ENCODE data around the gene ORAI1. TPM values are rescaled to one million over a fixed set of nuclear protein-coding genes. Genes with fewer than 3 reads are reported as not detected.
"Not testable (repeated sequence)": the region's sequence is repeated elsewhere in the genome, so short reads cannot be mapped to it uniquely, and the experiment has no call there.

ORAI1 gene
- total RNA-seq, 2 experiments from 2014 or later = 21.1 to 21.8 TPM

- peaks cover 9% of the 10 kb centered on the region for H3K36me3 Mint-ChIP-seq (ENCODE audit: low read depth)
- no peak overlapping the region for H3K4me3 Mint-ChIP-seq
- H3K4me1 Mint-ChIP-seq (ENCODE audit: low read depth) = peaks cover 39% of the 10 kb centered on the region
- intact Hi-C loops (cut with micrococcal nuclease) = loop anchor here (10.0 kb wide), 1 partner anchor 618 kb away; the partner anchor contains the start of gene OASL
- DNase-seq = no peak
- H3K27me3 Mint-ChIP-seq (ENCODE audit: low read depth) = no peaks in the 10 kb centered on the region
- H3K9me3 Mint-ChIP-seq = no peaks in the 10 kb centered on the region
- H3K27ac Mint-ChIP-seq = no peak overlapping the region
- CTCF ChIA-PET = interaction anchor here (5.3 kb wide), 1 partner anchor 15 kb away, joined by 20 read pairs; no protein-coding TSS in a partner anchor
These were observed 26.6 kb downstream of the ORAI1 start for GRCh38 chr12:121652767-121653497.

GRCh38 chr12:121653999-121654398 is 27.7 kb downstream of the ORAI1 start:
- H3K27ac Mint-ChIP-seq = no peak overlapping the region
- intact Hi-C loops (cut with micrococcal nuclease) = loop anchor here (10.0 kb wide), 1 partner anchor 619 kb away; the partner anchor contains the start of gene OASL
- peaks cover 6% of the 10 kb centered on the region for H3K36me3 Mint-ChIP-seq (ENCODE audit: low read depth)
- H3K4me3 Mint-ChIP-seq = no peak overlapping the region
- CTCF ChIA-PET = no interaction called here
- H3K9me3 Mint-ChIP-seq = no peaks in the 10 kb centered on the region
- H3K27me3 Mint-ChIP-seq (ENCODE audit: low read depth) = no peaks in the 10 kb centered on the region
- DNase-seq = no peak
- peaks cover 44% of the 10 kb centered on the region for H3K4me1 Mint-ChIP-seq (ENCODE audit: low read depth)

- H3K4me1 Mint-ChIP-seq (ENCODE audit: low read depth) = peaks cover 46% of the 10 kb centered on the region
- intact Hi-C loops (cut with micrococcal nuclease) = loop anchor here (10.0 kb wide), 1 partner anchor 621 kb away; the partner anchor contains the start of gene OASL
- H3K9me3 Mint-ChIP-seq = no peaks in the 10 kb centered on the region
- H3K27ac Mint-ChIP-seq = no peak overlapping the region
- no peak for DNase-seq
- H3K27me3 Mint-ChIP-seq (ENCODE audit: low read depth) = no peaks in the 10 kb centered on the region
- CTCF ChIA-PET = interaction anchor here (1.4 to 1.8 kb wide), 3 partner anchors 12 to 104 kb away, joined by 3 to 8 read pairs (median 6); partner anchors contain the start of gene ORAI1
- H3K4me3 Mint-ChIP-seq = no peak overlapping the region
- H3K36me3 Mint-ChIP-seq (ENCODE audit: low read depth) = peaks cover 4% of the 10 kb centered on the region
These were observed 29.8 kb downstream of the ORAI1 start for GRCh38 chr12:121656122-121656521.

GRCh38 chr12:121657305-121658008 is 31.1 kb downstream of the ORAI1 start:
- Mint-ChIP-seq H3K9me3 (no peaks in the 10 kb centered on the region), H3K27me3 (ENCODE audit: low read depth) (no peaks in the 10 kb centered on the region), H3K4me3 (no peak overlapping the region), H3K27ac (peak overlapping the region; percentile 5), H3K36me3 (ENCODE audit: low read depth) (peaks cover 4% of the 10 kb centered on the region), H3K4me1 (ENCODE audit: low read depth) (peaks cover 53% of the 10 kb centered on the region)
- CTCF ChIA-PET = interaction anchor here (0.8 to 1.9 kb wide), 6 partner anchors 9 to 137 kb away, joined by 3 to 8 read pairs (median 4); partner anchors contain the start of gene ORAI1
- peak; percentile 36 for DNase-seq
- intact Hi-C loops (cut with micrococcal nuclease) = loop anchor here (10.0 kb wide), 1 partner anchor 623 kb away; the partner anchor contains the start of gene OASL

GRCh38 chr12:121661353-121662105 is 35.2 kb downstream of the ORAI1 start:
- H3K36me3 Mint-ChIP-seq (ENCODE audit: low read depth); DNase-seq; H3K27me3 Mint-ChIP-seq (ENCODE audit: low read depth); intact Hi-C loops (cut with micrococcal nuclease); H3K4me3 Mint-ChIP-seq; H3K9me3 Mint-ChIP-seq: not testable (repeated sequence)
- peaks cover 72% of the 10 kb centered on the region for H3K4me1 Mint-ChIP-seq (ENCODE audit: low read depth)
- peak overlapping the region; percentile 39 for H3K27ac Mint-ChIP-seq
- CTCF ChIA-PET = interaction anchor here (1.0 to 1.8 kb wide), 6 partner anchors 10 to 162 kb away, joined by 3 to 6 read pairs (median 5); no protein-coding TSS in a partner anchor

DNA sequence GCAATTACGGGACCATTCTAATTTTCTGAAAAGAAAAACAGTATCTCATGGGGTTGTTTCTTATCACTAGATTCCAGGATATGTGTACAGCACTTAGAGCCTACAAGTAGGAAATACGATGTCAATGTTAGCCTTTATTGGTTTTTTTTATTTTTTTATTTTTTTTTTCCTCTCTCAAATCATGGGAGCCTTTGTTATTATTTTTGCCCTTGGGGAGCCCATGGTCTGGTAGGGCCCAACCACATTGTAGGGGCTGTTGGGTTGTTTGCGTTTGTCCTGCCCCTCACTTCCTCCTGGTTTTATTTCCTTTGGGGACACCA is 37.2 kb downstream of the ORAI1 start:
- Mint-ChIP-seq H3K4me3 (peak overlapping the region; percentile 73), H3K4me1 (ENCODE audit: low read depth) (peaks cover 74% of the 10 kb centered on the region), H3K9me3 (no peaks in the 10 kb centered on the region), H3K27ac (peak overlapping the region; percentile 62), H3K36me3 (ENCODE audit: low read depth) (peaks cover 2% of the 10 kb centered on the region), H3K27me3 (ENCODE audit: low read depth) (no peaks in the 10 kb centered on the region)
- intact Hi-C loops (cut with micrococcal nuclease) = no loop called here
- DNase-seq = no peak
- CTCF ChIA-PET = no interaction called here

DNA sequence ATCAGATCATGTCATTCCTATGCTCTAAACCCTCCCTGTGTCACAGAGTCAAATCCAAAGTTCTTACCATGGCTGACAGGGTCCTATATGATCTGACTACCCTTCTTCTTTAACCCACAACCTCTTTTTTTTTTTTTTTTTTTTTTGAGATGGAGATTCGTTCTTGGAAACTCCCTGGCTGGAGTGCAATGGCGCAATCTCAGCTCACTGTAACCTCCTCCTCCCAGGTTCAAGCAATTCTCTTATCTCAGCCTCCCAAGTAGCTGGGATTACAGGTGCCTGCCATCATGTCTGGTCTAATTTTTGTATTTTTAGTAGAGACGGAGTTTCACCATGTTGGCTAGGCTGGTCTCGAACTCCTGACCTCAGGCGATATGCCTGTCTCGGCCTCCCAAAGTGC is 40.5 kb downstream of the ORAI1 start:
- intact Hi-C loops (cut with micrococcal nuclease); H3K4me3 Mint-ChIP-seq; H3K27ac Mint-ChIP-seq; H3K9me3 Mint-ChIP-seq; H3K36me3 Mint-ChIP-seq (ENCODE audit: low read depth); H3K27me3 Mint-ChIP-seq (ENCODE audit: low read depth): not testable (repeated sequence)
- CTCF ChIA-PET = interaction anchor here (0.6 to 6.2 kb wide), 5 partner anchors 13 to 113 kb away, joined by 3 to 110 read pairs (median 4); partner anchors contain the start of gene ORAI1
- peak; percentile 33 for DNase-seq
- H3K4me1 Mint-ChIP-seq (ENCODE audit: low read depth) = peaks cover 56% of the 10 kb centered on the region

DNA sequence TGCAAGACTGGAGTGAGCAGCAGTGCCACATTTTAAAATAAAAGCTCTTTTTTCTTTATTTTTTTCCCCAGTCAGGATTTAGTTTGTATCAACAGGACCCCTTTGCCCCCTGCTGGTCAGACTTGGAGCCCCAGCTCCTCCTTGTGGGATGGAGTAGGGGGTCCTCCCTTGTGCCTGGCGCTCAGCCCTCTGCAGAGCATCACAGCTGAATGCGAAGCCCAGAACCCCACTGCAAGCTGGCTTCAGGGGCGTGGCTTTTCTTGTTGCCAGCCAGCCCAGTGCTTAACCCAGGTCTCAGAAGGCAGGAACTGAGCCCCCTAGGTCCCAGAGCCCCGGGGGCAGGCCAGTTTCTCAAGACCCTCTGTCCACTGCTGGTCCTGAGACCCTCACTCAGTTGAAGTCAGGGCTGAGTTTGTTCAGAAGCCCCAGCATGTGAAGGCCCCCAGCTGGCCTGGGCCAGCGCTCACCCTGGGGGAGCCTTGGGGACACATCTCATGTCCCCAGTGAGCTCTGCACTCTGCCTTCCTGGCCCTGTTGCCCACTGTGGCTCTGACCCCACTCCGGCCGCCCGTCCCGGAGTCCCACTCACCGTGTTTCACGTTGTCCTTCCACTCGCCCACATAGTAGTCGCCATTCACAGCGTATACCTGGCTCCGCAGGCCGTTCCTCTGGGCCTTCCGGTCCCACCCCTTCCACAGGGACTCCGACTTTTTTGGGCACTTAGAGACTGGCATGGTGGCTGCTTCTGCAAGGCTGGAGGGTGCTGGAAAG is 42.6 kb downstream of the ORAI1 start:
- Mint-ChIP-seq H3K4me3 (no peak overlapping the region), H3K9me3 (no peaks in the 10 kb centered on the region), H3K27ac (peak overlapping the region; percentile 63), H3K27me3 (ENCODE audit: low read depth) (no peaks in the 10 kb centered on the region), H3K36me3 (ENCODE audit: low read depth) (peaks cover 2% of the 10 kb centered on the region), H3K4me1 (ENCODE audit: low read depth) (peaks cover 58% of the 10 kb centered on the region)
- CTCF ChIA-PET = interaction anchor here (0.6 to 6.2 kb wide), 23 partner anchors 9 to 488 kb away, joined by 3 to 110 read pairs (median 6); partner anchors contain the start of genes KDM2B and ORAI1
- intact Hi-C loops (cut with micrococcal nuclease) = loop anchor here (1.0 kb wide), 1 partner anchor 117 kb away; no protein-coding TSS in a partner anchor
- peak; percentile 80 for DNase-seq

- H3K4me1 Mint-ChIP-seq (ENCODE audit: low read depth) = peaks cover 54% of the 10 kb centered on the region
- H3K36me3 Mint-ChIP-seq (ENCODE audit: low read depth) = peaks cover under 1% of the 10 kb centered on the region
- H3K4me3 Mint-ChIP-seq = no peak within 1 kb of the TSS
- H3K9me3 Mint-ChIP-seq = no peaks in the 10 kb centered on the region
- CTCF ChIA-PET = interaction anchor here (1.0 to 6.2 kb wide), 9 partner anchors 10 to 170 kb away, joined by 7 to 110 read pairs (median 12); partner anchors contain the start of genes KDM2B and ORAI1
- H3K27ac Mint-ChIP-seq = peak within 1 kb of the TSS; percentile 65
- intact Hi-C loops (cut with micrococcal nuclease) = no loop called here
- no peaks in the 10 kb centered on the region for H3K27me3 Mint-ChIP-seq (ENCODE audit: low read depth)
- no peak for DNase-seq
These were observed 43.2 kb downstream of the ORAI1 start, which contains the start of gene MORN3 for GRCh38 chr12:121669521-121669900. Gene MORN3 (minus strand): TSS chr12:121669654. CDS start chr12:121669483, 171 bp downstream.

DNA sequence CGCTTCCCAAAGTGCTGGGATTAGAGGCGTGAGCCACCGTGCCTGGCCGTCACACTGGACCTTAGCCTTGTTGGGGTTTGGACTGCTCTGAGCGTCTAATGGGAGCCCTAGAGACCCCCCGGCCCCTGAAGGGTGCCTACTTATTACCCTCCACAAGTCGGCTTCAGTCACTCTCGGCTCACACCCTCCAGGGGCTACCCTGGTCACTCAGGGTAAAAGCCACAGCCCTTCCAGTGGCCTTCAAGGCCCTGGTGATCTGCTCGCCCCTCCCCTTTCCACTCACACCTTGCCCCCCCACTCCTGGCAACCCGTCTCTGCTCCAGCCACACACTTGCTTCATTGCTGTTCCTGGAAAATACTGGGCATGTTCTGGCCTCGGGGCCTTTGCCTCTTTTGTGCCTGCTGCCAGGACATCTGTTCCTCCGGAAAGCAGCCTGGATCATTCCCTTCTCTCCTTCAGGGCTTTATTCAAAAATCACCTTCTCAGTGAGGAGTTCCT is 46.7 kb downstream of the ORAI1 start:
- DNase-seq = no peak
- H3K4me1 Mint-ChIP-seq (ENCODE audit: low read depth) = peaks cover 33% of the 10 kb centered on the region
- H3K27ac Mint-ChIP-seq = peak overlapping the region; percentile 99
- H3K9me3 Mint-ChIP-seq = no peaks in the 10 kb centered on the region
- H3K27me3 Mint-ChIP-seq (ENCODE audit: low read depth) = no peaks in the 10 kb centered on the region
- CTCF ChIA-PET = interaction anchor here (1.4 to 1.8 kb wide), 2 partner anchors 9 to 173 kb away, joined by 3 to 12 read pairs; no protein-coding TSS in a partner anchor
- H3K36me3 Mint-ChIP-seq (ENCODE audit: low read depth) = no peaks in the 10 kb centered on the region
- intact Hi-C loops (cut with micrococcal nuclease) = loop anchor here (2.0 to 5.0 kb wide), 2 partner anchors 91 to 272 kb away; partner anchors contain the start of genes KDM2B and RNF34
- peak overlapping the region; percentile 87 for H3K4me3 Mint-ChIP-seq

GRCh38 chr12:121676190-121676589 is 49.9 kb downstream of the ORAI1 start:
- no peak for DNase-seq
- CTCF ChIA-PET = no interaction called here
- Mint-ChIP-seq H3K36me3 (ENCODE audit: low read depth) (no peaks in the 10 kb centered on the region), H3K27me3 (ENCODE audit: low read depth) (no peaks in the 10 kb centered on the region), H3K9me3 (no peaks in the 10 kb centered on the region), H3K4me1 (ENCODE audit: low read depth) (peaks cover 27% of the 10 kb centered on the region), H3K4me3 (no peak overlapping the region), H3K27ac (no peak overlapping the region)
- intact Hi-C loops (cut with micrococcal nuclease) = no loop called here

Measured in activated naive CD4-positive, alpha-beta T cell treated with anti-CD3 and anti-CD28 coated beads for 36 hours (primary cell).